ENCODE results near the gene XIRP1.

XIRP1 gene, protein sequence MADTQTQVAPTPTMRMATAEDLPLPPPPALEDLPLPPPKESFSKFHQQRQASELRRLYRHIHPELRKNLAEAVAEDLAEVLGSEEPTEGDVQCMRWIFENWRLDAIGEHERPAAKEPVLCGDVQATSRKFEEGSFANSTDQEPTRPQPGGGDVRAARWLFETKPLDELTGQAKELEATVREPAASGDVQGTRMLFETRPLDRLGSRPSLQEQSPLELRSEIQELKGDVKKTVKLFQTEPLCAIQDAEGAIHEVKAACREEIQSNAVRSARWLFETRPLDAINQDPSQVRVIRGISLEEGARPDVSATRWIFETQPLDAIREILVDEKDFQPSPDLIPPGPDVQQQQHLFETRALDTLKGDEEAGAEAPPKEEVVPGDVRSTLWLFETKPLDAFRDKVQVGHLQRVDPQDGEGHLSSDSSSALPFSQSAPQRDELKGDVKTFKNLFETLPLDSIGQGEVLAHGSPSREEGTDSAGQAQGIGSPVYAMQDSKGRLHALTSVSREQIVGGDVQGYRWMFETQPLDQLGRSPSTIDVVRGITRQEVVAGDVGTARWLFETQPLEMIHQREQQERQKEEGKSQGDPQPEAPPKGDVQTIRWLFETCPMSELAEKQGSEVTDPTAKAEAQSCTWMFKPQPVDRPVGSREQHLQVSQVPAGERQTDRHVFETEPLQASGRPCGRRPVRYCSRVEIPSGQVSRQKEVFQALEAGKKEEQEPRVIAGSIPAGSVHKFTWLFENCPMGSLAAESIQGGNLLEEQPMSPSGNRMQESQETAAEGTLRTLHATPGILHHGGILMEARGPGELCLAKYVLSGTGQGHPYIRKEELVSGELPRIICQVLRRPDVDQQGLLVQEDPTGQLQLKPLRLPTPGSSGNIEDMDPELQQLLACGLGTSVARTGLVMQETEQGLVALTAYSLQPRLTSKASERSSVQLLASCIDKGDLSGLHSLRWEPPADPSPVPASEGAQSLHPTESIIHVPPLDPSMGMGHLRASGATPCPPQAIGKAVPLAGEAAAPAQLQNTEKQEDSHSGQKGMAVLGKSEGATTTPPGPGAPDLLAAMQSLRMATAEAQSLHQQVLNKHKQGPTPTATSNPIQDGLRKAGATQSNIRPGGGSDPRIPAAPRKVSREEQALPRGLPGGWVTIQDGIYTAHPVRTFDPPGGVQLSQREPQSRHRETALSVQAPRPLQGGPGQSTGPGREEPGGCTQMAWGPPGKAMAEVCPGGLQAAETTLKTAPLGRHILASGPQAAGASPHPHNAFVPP (N-terminal part only)

DNA sequence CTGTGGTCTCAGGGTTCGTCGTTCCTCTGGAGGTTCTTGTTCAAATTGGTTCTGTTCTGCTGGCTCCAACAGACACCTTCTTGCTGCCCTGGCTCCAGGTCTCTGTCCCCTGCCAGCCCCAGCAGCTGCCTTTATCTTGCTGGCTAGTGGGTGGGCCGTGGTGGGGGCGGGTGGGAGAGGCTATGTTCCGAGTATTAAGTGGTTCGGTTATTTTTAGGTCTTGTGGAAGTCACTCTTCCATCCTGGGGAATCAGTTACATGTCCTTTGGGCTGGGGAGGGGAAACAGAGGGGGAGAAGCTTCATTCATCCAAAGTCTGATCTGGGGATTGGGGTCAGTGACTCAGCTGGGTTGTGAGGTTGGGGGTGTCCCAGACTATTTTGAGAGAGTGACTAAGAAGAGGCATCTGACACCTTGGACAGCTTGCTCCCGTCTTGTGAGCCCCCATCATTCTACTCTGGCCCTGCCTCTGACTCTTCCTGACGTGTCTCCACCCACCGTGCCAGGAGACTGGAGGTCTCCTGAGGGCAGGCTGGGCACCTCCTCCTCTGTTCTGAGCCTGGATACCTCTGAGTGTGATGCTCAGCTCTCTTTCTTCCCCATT lies at the start of gene XIRP1:
Gene XIRP1 (minus strand): TSS at position 106 of the 603 bp plus-strand sequence. CDS start 3,150 bp downstream, outside the sequence.
- no peak for DNase-seq (ENCODE audit: low read depth, low spot score)
- H3K4me3 ChIP-seq (ENCODE audit: low read depth, low read length), result no peak within 1 kb of the TSS
- TF ChIP-seq, protein P1, sequence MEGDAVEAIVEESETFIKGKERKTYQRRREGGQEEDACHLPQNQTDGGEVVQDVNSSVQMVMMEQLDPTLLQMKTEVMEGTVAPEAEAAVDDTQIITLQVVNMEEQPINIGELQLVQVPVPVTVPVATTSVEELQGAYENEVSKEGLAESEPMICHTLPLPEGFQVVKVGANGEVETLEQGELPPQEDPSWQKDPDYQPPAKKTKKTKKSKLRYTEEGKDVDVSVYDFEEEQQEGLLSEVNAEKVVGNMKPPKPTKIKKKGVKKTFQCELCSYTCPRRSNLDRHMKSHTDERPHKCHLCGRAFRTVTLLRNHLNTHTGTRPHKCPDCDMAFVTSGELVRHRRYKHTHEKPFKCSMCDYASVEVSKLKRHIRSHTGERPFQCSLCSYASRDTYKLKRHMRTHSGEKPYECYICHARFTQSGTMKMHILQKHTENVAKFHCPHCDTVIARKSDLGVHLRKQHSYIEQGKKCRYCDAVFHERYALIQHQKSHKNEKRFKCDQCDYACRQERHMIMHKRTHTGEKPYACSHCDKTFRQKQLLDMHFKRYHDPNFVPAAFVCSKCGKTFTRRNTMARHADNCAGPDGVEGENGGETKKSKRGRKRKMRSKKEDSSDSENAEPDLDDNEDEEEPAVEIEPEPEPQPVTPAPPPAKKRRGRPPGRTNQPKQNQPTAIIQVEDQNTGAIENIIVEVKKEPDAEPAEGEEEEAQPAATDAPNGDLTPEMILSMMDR (IDR thresholded peaks at IDR 0.05; ENCODE audit: low read depth, low read length), result no peak
- in situ Hi-C loops (cut with HindIII; ENCODE audit: low sequenced_read_pairs), result no loop called here

DNA sequence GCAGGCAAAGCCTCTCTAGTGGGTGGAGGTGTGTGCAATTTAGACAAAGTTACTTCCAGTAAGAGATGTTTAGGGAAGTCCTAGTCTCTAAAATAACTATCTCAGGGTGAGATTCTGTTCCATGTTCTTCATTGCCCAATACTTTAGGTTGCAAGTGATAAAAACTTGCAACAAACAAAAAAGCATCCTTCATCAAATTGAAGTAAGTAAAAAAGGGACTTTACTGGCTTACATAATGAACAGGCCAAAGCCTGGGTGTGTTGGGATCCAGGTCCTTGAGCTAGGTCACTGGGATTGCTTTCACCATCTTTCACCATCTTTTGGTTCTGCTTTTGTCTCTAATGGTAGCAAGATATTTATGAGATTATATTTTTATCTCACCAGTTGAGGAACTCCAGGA lies 49.2 kb upstream of the XIRP1 start:
- no peak overlapping the region for H3K4me3 ChIP-seq (ENCODE audit: low read depth, low read length)
- TF ChIP-seq, protein P1 (IDR thresholded peaks at IDR 0.05; ENCODE audit: low read depth, low read length), result no peak
- in situ Hi-C loops (cut with HindIII; ENCODE audit: low sequenced_read_pairs), result no loop called here
- DNase-seq (ENCODE audit: low read depth, low spot score), result no peak

DNA sequence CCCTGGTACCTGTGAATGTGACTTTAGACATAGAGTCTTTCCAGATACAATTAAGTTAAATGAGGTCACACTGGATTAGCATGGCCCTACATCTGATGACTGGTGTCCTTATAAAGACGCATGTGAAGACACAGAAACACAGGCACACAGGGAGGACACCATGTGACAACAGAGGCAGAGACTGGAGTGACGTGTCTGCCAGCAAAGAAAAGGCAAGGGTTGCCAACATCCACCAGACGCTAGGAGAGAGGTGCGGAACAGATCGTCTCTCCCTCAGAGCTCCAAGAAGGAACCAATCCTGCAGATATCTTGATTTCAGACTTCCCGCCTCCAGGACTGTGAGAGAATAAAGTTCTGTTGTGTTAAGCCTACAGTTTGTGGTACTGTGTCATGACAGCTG lies 44.6 kb upstream of the XIRP1 start:
- no peak for DNase-seq (ENCODE audit: low read depth, low spot score)
- no peak overlapping the region for H3K4me3 ChIP-seq (ENCODE audit: low read depth, low read length)
- TF ChIP-seq, protein P1 (IDR thresholded peaks at IDR 0.05; ENCODE audit: low read depth, low read length), result no peak
- in situ Hi-C loops (cut with HindIII; ENCODE audit: low sequenced_read_pairs), result no loop called here

DNA sequence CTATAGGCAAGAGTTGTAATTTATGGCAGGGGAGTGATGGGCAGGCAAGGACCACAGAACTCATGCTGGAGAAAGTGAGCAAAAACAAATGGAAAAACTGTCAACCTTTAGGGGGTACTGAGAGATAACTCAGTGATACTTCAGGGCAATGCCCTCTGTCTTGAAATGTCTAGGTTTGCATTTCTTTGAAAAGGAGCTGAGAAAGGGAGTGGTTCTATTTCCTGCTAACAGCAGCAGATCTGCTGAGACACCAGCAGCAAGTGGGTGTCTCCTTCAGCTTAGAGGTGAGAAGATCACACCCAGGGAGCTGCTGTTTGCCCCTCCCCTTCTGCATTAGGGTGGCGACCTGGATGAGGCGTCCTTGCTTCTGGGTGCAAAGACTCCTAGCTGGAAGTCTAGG lies 42.3 kb upstream of the XIRP1 start:
- DNase-seq (ENCODE audit: low read depth, low spot score), result no peak

DNA sequence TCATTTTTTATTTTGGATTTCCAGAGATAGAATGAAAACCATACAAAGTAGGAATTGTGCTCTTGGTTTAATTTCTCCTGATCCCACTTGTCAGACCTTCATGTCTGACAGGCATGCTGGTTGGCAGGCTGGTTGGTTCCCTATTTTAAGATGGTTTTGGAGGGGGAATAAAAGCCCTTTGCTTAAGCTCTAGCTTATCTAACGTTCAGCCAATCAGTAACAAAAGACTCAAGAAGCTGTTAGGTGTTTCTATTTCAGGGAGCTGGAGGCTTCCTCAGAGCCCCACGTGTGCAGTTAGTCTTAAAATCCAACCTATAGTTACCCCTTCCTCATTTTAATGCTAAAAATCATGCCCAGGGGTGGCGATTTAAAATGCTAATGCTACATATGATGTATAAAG lies 40.5 kb upstream of the XIRP1 start:
- in situ Hi-C loops (cut with HindIII; ENCODE audit: low sequenced_read_pairs), result no loop called here
- TF ChIP-seq, protein P1 (IDR thresholded peaks at IDR 0.05; ENCODE audit: low read depth, low read length), result no peak
- no peak overlapping the region for H3K4me3 ChIP-seq (ENCODE audit: low read depth, low read length)
- no peak for DNase-seq (ENCODE audit: low read depth, low spot score)

More for the DNA sequence above, 42.3 kb upstream of the XIRP1 start:
- no peak overlapping the region for H3K4me3 ChIP-seq (ENCODE audit: low read depth, low read length)
- TF ChIP-seq, protein P1 (IDR thresholded peaks at IDR 0.05; ENCODE audit: low read depth, low read length), result no peak
- in situ Hi-C loops (cut with HindIII; ENCODE audit: low sequenced_read_pairs), result no loop called here

DNA sequence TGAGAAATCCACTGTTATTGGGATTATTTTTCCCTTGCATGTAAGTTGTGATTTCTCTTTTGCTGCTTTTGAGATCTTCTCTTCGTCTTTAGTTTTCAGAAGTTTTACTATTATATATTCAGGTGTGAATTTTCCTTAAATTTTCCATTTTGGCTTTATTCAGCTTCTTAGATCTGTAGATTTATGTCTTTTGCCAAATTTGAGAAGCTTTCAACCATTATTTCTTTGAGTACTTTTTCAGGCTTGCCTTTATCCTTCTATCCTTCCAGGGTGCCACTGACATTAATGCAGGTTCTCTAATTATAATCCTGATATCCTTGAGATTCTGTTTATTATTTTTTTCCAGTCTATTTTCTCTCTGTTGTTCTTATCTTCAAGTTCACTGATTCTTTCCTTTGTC lies 38.1 kb upstream of the XIRP1 start:
- no peak for DNase-seq (ENCODE audit: low read depth, low spot score)
- H3K4me3 ChIP-seq (ENCODE audit: low read depth, low read length), result no peak overlapping the region
- in situ Hi-C loops (cut with HindIII; ENCODE audit: low sequenced_read_pairs), result no loop called here
- TF ChIP-seq, protein P1 (IDR thresholded peaks at IDR 0.05; ENCODE audit: low read depth, low read length), result no peak
